ENCODE results near the gene CAT. TPM values are rescaled to one million over a fixed set of nuclear protein-coding genes. Genes with fewer than 3 reads are reported as not detected.

CAT gene
- polyA plus RNA-seq, 3 donors: 122 to 432 (median 429) TPM

DNA sequence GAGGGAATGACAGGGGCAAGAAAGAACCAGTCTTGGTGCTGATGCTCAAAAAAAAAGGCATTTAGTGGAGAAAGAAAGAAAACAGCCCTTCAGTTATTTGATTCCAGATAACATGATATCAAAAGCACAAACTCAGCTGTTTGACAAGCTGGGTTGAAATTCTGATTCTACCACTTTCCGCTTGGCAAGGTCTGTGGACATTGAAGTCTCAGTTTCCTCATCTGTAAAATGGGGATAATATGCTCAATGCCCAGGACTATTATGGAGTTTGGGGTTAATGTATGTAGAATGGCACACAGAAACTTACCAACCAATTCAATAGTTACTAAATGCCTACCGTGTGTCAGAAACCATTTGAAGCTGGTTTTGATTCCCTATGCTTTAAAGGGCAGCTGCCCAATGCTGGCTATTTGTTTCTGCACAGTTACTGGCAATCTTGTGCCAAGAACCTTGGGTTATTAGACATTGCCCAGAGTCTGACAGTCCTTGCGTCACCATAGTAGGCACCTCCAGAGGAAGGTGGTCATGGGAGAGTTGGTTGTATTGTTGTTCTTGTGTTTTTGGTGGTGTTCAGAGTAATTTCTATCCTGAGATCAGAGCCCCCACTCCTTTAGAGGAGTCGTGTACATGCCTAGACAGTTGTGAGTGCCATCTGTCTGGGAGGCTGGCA, 55.3 kb downstream of the CAT start:
- no peak overlapping the region for H3K4me3 ChIP-seq (replicated peaks in 1 of 3; ENCODE audit: low read depth in 2 of 3, low read length in 3 of 3)
- Mint-ChIP-seq H3K9me3 (peaks cover 0 to 2% (median 0%) of the 10 kb centered on the region in 7 donors), H3K36me3 (no peaks in the 10 kb centered on the region), H3K4me3 (peak overlapping the region in 1 of 2 donors; percentile 48), H3K27me3 (ENCODE audit: low read depth in 3 of 3) (peaks cover 0 to 1% (median under 1%) of the 10 kb centered on the region in 3 donors), H3K27ac (peak overlapping the region in 1 of 7 donors; percentile 62), H3K4me1 (peaks cover 4% of the 10 kb centered on the region)
- H2AFZ ChIP-seq (ENCODE audit: insufficient read depth, low read depth, low read length, poor library complexity, severe bottlenecking): no peak overlapping the region
- H3K9me3 ChIP-seq (replicated peaks in 1 of 2; ENCODE audit: control insufficient read depth in 1 of 2, insufficient read depth in 1 of 2, low read length in 2 of 2): no peaks in the 10 kb centered on the region
- no peak overlapping the region for H3K4me2 ChIP-seq (replicated peaks; ENCODE audit: extremely low read depth, low read length, poor library complexity, severe bottlenecking)
- TF ChIP-seq, protein P1, sequence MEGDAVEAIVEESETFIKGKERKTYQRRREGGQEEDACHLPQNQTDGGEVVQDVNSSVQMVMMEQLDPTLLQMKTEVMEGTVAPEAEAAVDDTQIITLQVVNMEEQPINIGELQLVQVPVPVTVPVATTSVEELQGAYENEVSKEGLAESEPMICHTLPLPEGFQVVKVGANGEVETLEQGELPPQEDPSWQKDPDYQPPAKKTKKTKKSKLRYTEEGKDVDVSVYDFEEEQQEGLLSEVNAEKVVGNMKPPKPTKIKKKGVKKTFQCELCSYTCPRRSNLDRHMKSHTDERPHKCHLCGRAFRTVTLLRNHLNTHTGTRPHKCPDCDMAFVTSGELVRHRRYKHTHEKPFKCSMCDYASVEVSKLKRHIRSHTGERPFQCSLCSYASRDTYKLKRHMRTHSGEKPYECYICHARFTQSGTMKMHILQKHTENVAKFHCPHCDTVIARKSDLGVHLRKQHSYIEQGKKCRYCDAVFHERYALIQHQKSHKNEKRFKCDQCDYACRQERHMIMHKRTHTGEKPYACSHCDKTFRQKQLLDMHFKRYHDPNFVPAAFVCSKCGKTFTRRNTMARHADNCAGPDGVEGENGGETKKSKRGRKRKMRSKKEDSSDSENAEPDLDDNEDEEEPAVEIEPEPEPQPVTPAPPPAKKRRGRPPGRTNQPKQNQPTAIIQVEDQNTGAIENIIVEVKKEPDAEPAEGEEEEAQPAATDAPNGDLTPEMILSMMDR (IDR thresholded peaks at IDR 0.05): no peak
- no peaks in the 10 kb centered on the region for H4K20me1 ChIP-seq (ENCODE audit: insufficient read depth, low read length)
- H3K27me3 ChIP-seq (ENCODE audit: control insufficient read depth in 2 of 2, insufficient read depth in 2 of 2, low read length in 2 of 2): no peaks in the 10 kb centered on the region
- H3K79me2 ChIP-seq (ENCODE audit: insufficient read depth, low read length): no peaks in the 10 kb centered on the region
- intact Hi-C loops (cut with micrococcal nuclease): loop anchor here in 1 of 2 donors (10.0 kb wide), 1 partner anchor 319 kb away; no protein-coding TSS in a partner anchor
- H3K36me3 ChIP-seq (replicated peaks in 1 of 2; ENCODE audit: control insufficient read depth in 1 of 2, insufficient read depth in 2 of 2, low read length in 2 of 2): no peaks in the 10 kb centered on the region
- DNase-seq: no peak
- no peak overlapping the region for H3K9ac ChIP-seq (ENCODE audit: insufficient read depth, low read length, poor library complexity, severe bottlenecking)
- no peaks in the 10 kb centered on the region for H3K4me1 ChIP-seq (ENCODE audit: control insufficient read depth in 1 of 2, insufficient read depth in 2 of 2, low read length in 2 of 2)
- no peak overlapping the region for H3K27ac ChIP-seq (ENCODE audit: low read depth in 1 of 2, low read length in 2 of 2)
- WGBS (ENCODE audit: insufficient coverage): 94% methylated on average over 3 of the region's 4 CpGs

DNA sequence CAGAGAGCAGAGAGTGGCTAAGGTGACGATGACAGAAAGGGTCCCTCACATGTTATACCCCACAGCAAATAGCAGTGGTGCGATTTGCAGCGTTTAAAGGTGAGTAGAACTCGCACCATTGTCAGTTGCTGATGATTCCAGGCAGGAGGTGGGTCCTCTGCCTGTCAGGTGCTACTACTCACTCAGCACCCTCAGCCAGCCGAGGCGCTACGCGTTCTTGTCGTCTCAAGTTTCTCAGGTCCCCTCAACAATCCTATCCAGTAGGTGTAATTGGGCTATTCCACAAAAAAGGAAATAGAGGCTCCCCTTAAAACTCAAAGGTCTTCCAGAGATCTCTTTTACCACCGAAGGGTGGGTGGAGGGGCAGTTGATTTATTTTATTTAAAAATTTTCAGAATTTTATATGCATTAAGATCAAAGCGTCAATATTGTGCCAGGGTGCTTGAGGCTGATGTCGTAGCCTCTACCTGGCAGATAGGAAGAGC, 56.5 kb downstream of the CAT start:
- TF ChIP-seq, protein P1 (IDR thresholded peaks at IDR 0.05): no peak
- intact Hi-C loops (cut with micrococcal nuclease): loop anchor here in 1 of 2 donors (10.0 kb wide), 1 partner anchor 320 kb away; no protein-coding TSS in a partner anchor
- H3K9me3 ChIP-seq (replicated peaks in 1 of 2; ENCODE audit: control insufficient read depth in 1 of 2, insufficient read depth in 1 of 2, low read length in 2 of 2): no peaks in the 10 kb centered on the region
- H3K4me1 ChIP-seq (ENCODE audit: control insufficient read depth in 1 of 2, insufficient read depth in 2 of 2, low read length in 2 of 2): no peaks in the 10 kb centered on the region
- no peaks in the 10 kb centered on the region for H4K20me1 ChIP-seq (ENCODE audit: insufficient read depth, low read length)
- H3K36me3 ChIP-seq (replicated peaks in 1 of 2; ENCODE audit: control insufficient read depth in 1 of 2, insufficient read depth in 2 of 2, low read length in 2 of 2): no peaks in the 10 kb centered on the region
- no peak overlapping the region for H3K27ac ChIP-seq (ENCODE audit: low read depth in 1 of 2, low read length in 2 of 2)
- no peaks in the 10 kb centered on the region for H3K79me2 ChIP-seq (ENCODE audit: insufficient read depth, low read length)
- Mint-ChIP-seq H3K9me3 (peaks cover 0 to 2% (median 0%) of the 10 kb centered on the region in 7 donors), H3K4me1 (peaks cover 4% of the 10 kb centered on the region), H3K36me3 (no peaks in the 10 kb centered on the region), H3K27me3 (ENCODE audit: low read depth in 3 of 3) (peaks cover 0 to 1% (median 1%) of the 10 kb centered on the region in 3 donors), H3K4me3 (no peak overlapping the region), H3K27ac (no peak overlapping the region)
- H3K9ac ChIP-seq (ENCODE audit: insufficient read depth, low read length, poor library complexity, severe bottlenecking): no peak overlapping the region
- 98% methylated on average over 6 of the region's 12 CpGs for WGBS (ENCODE audit: insufficient coverage)
- H3K27me3 ChIP-seq (ENCODE audit: control insufficient read depth in 2 of 2, insufficient read depth in 2 of 2, low read length in 2 of 2): no peaks in the 10 kb centered on the region
- no peak for DNase-seq
- H3K4me3 ChIP-seq (replicated peaks in 1 of 3; ENCODE audit: low read depth in 2 of 3, low read length in 3 of 3): no peak overlapping the region
- no peak overlapping the region for H2AFZ ChIP-seq (ENCODE audit: insufficient read depth, low read depth, low read length, poor library complexity, severe bottlenecking)
- H3K4me2 ChIP-seq (replicated peaks; ENCODE audit: extremely low read depth, low read length, poor library complexity, severe bottlenecking): no peak overlapping the region
